Measurements from ENCODE around the gene C19orf53.
A peak's percentile ranks its signal among the peaks of the same experiment; 100 is the strongest.

C19orf53 gene

DNA sequence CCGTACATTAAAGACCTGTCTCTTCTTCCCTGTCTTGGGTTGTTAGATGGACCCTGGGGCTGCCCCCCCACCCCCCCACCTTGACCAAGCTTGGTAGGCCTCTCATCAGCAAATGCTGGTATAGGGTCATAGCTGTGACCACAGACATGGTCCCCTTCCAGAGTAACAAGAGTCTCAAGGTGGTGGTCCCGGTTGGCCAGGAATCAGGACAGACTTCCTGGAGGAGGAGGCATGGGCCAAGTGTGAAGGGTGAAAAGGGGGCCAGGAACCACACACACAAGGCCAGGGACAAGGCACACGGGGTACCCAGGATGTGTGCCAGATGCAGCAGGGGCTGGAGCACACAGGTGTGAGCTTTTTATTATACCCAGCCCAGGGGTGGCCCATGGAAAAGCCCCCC, 11.0 kb upstream of the C19orf53 start:
- H4K20me1 ChIP-seq (ENCODE audit: insufficient read depth, low read length) = peaks cover 9% of the 10 kb centered on the region; the same call in 1 of the 2 replicates
- H3K27ac ChIP-seq (ENCODE audit: low read length) = no peak overlapping the region
- H3K9ac ChIP-seq (ENCODE audit: low read depth, low read length) = no peak overlapping the region
- ATAC-seq (ENCODE audit: insufficient read depth, low read depth) (no peak), DNase-seq (no peak)
- peaks cover 24% of the 10 kb centered on the region for H3K79me2 ChIP-seq (ENCODE audit: insufficient read depth, low read length)
- H3K9me3 ChIP-seq (ENCODE audit: insufficient read depth, low read length, severe bottlenecking) = no peaks in the 10 kb centered on the region
- peaks cover 22% of the 10 kb centered on the region for H3K4me1 ChIP-seq (ENCODE audit: insufficient read depth, low read length)
- no peak overlapping the region for H2AFZ ChIP-seq (ENCODE audit: low read depth, low read length)
- H3K36me3 ChIP-seq (ENCODE audit: insufficient read depth, low read length) = peaks cover 59% of the 10 kb centered on the region
- no peaks in the 10 kb centered on the region for H3K27me3 ChIP-seq (ENCODE audit: insufficient read depth, low read length, poor library complexity)
- H3K4me3 ChIP-seq (ENCODE audit: low read depth in 1 of 2, low read length in 2 of 2) = no peak overlapping the region
- peak overlapping the region; percentile 36; the same call in 1 of the 2 replicates for H3K4me2 ChIP-seq (ENCODE audit: insufficient read depth, low read length)
- TF ChIP-seq EZH2 (IDR thresholded peaks at IDR 0.05; ENCODE audit: borderline replicate concordance, low read depth, low read length, severe bottlenecking) (no peak), CTCF (IDR thresholded peaks at IDR 0.05; ENCODE audit: borderline replicate concordance, extremely low read depth, low read length, poor library complexity, severe bottlenecking) (no peak)

- Histone ChIP-seq H3K9ac (ENCODE audit: low read depth, low read length) (peak within 1 kb of the TSS; percentile 62), H2AFZ (ENCODE audit: low read depth, low read length) (peak within 1 kb of the TSS; percentile 75), H3K4me1 (ENCODE audit: insufficient read depth, low read length) (peaks cover 22% of the 10 kb centered on the region), H3K4me3 (ENCODE audit: low read depth in 1 of 2, low read length in 2 of 2) (peak within 1 kb of the TSS; percentile 62 to 75; a peak in 3 of 4 replicates), H3K27me3 (ENCODE audit: insufficient read depth, low read length, poor library complexity) (no peaks in the 10 kb centered on the region), H3K79me2 (ENCODE audit: insufficient read depth, low read length) (peaks cover 24% of the 10 kb centered on the region), H4K20me1 (ENCODE audit: insufficient read depth, low read length) (peaks cover 11% of the 10 kb centered on the region; the same call in 1 of the 2 replicates), H3K27ac (ENCODE audit: low read length) (peak within 1 kb of the TSS; percentile 67), H3K36me3 (ENCODE audit: insufficient read depth, low read length) (peaks cover 59% of the 10 kb centered on the region), H3K4me2 (ENCODE audit: insufficient read depth, low read length) (peak within 1 kb of the TSS; percentile 96), H3K9me3 (ENCODE audit: insufficient read depth, low read length, severe bottlenecking) (no peaks in the 10 kb centered on the region)
- DNase-seq = peak; percentile 84
- ATAC-seq (ENCODE audit: insufficient read depth, low read depth) = peak; percentile 91
- TF ChIP-seq EZH2 (IDR thresholded peaks at IDR 0.05; ENCODE audit: borderline replicate concordance, low read depth, low read length, severe bottlenecking) (no peak), CTCF (IDR thresholded peaks at IDR 0.05; ENCODE audit: borderline replicate concordance, extremely low read depth, low read length, poor library complexity, severe bottlenecking) (no peak)
These were observed 10.0 kb upstream of the C19orf53 start, which contains the start of gene MRI1 for GRCh38 chr19:13764101-13764807. TSS of gene MRI1 (plus strand) at chr19:13764522. CDS start at chr19:13764589, 67 bp downstream.

DNA sequence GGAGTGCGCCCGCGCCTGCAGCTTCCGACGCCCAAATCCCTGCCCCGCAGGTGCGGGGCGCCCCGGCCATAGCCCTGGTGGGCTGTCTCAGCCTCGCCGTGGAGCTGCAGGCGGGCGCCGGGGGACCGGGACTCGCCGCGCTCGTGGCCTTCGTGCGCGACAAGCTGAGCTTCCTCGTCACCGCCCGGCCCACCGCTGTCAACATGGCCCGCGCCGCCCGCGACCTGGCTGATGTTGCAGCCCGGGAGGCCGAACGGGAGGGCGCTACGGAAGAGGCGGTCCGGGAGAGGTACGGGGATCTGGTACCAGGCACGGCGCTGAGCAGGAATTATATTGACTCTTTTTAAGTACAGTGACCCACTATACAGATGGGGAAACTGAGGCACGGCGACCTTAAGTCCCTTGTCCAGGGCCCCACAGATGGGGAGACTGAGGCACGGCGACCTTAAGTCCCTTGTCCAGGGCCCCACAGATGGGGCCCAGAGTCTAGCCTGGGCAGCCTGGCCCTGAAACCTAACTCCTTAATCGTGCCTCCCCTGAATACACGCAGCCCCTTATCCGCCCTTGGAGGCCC, 9.3 kb upstream of the C19orf53 start:
- H3K79me2 ChIP-seq (ENCODE audit: insufficient read depth, low read length) = peaks cover 24% of the 10 kb centered on the region
- peak overlapping the region; percentile 96 for H3K4me2 ChIP-seq (ENCODE audit: insufficient read depth, low read length)
- H3K27ac ChIP-seq (ENCODE audit: low read length) = peak overlapping the region; percentile 35; the same call in 1 of the 2 replicates
- H3K36me3 ChIP-seq (ENCODE audit: insufficient read depth, low read length) = peaks cover 56% of the 10 kb centered on the region
- no peaks in the 10 kb centered on the region for H3K9me3 ChIP-seq (ENCODE audit: insufficient read depth, low read length, severe bottlenecking)
- DNase-seq (peak; percentile 44), ATAC-seq (ENCODE audit: insufficient read depth, low read depth) (peak; percentile 52)
- H3K27me3 ChIP-seq (ENCODE audit: insufficient read depth, low read length, poor library complexity) = no peaks in the 10 kb centered on the region
- peaks cover 22% of the 10 kb centered on the region for H3K4me1 ChIP-seq (ENCODE audit: insufficient read depth, low read length)
- peaks cover 11% of the 10 kb centered on the region; the same call in 1 of the 2 replicates for H4K20me1 ChIP-seq (ENCODE audit: insufficient read depth, low read length)
- H3K4me3 ChIP-seq (ENCODE audit: low read depth in 1 of 2, low read length in 2 of 2) = peak overlapping the region; percentile 62 to 75; a peak in 3 of 4 replicates
- TF ChIP-seq EZH2 (IDR thresholded peaks at IDR 0.05; ENCODE audit: borderline replicate concordance, low read depth, low read length, severe bottlenecking) = no peak
- no peak for TF ChIP-seq CTCF (IDR thresholded peaks at IDR 0.05; ENCODE audit: borderline replicate concordance, extremely low read depth, low read length, poor library complexity, severe bottlenecking)
- peak overlapping the region; percentile 62 for H3K9ac ChIP-seq (ENCODE audit: low read depth, low read length)
- peak overlapping the region; percentile 67 for H2AFZ ChIP-seq (ENCODE audit: low read depth, low read length)

Measured in DND-41 (cell line).